ENCODE data around the gene IFT122.

Gene IFT122

GRCh38 chr3:129534428-129535027 lies 94.5 kb downstream of the IFT122 start:
- no peak overlapping the region for H3K4me3 ChIP-seq (ENCODE audit: low read length)
- no peak for TF ChIP-seq CTCF (conservative IDR thresholded peaks at IDR 0.05; ENCODE audit: low read depth, low read length)
- DNase-seq (ENCODE audit: low read depth) = no peak

GRCh38 chr3:129535075-129535474 lies 95.1 kb downstream of the IFT122 start:
- DNase-seq (ENCODE audit: low read depth) = no peak
- no peak for TF ChIP-seq CTCF (conservative IDR thresholded peaks at IDR 0.05; ENCODE audit: low read depth, low read length)
- H3K4me3 ChIP-seq (ENCODE audit: low read length) = no peak overlapping the region

- DNase-seq (ENCODE audit: low read depth) = no peak
- TF ChIP-seq CTCF (conservative IDR thresholded peaks at IDR 0.05; ENCODE audit: low read depth, low read length) = no peak
- no peak overlapping the region for H3K4me3 ChIP-seq (ENCODE audit: low read length)
Observed at GRCh38 chr3:129536374-129536667, 96.3 kb downstream of the IFT122 start.

- TF ChIP-seq CTCF (conservative IDR thresholded peaks at IDR 0.05; ENCODE audit: low read depth, low read length) = no peak
- DNase-seq (ENCODE audit: low read depth) = no peak
- no peak overlapping the region for H3K4me3 ChIP-seq (ENCODE audit: low read length)
Observed at GRCh38 chr3:129536804-129537203, 96.8 kb downstream of the IFT122 start.

- TF ChIP-seq CTCF (conservative IDR thresholded peaks at IDR 0.05; ENCODE audit: low read depth, low read length) = no peak
- H3K4me3 ChIP-seq (ENCODE audit: low read length) = no peak overlapping the region
- DNase-seq (ENCODE audit: low read depth) = no peak
Observed at GRCh38 chr3:129539206-129539605, 99.2 kb downstream of the IFT122 start.

- no peak for DNase-seq (ENCODE audit: low read depth)
- no peak for TF ChIP-seq CTCF (conservative IDR thresholded peaks at IDR 0.05; ENCODE audit: low read depth, low read length)
- no peak overlapping the region for H3K4me3 ChIP-seq (ENCODE audit: low read length)
Observed at GRCh38 chr3:129540776-129541516, 100.9 kb downstream of the IFT122 start.

GRCh38 chr3:129542747-129543146 lies 102.7 kb downstream of the IFT122 start:
- DNase-seq (ENCODE audit: low read depth) = no peak

More at GRCh38 chr3:129542747-129543146, 102.7 kb downstream of the IFT122 start:
- TF ChIP-seq CTCF (conservative IDR thresholded peaks at IDR 0.05; ENCODE audit: low read depth, low read length) = no peak
- H3K4me3 ChIP-seq (ENCODE audit: low read length) = no peak overlapping the region

Data from retinal pigment epithelial cell (primary cell).